Measurements from ENCODE around the gene ANKRD18B. TPM values are rescaled to one million over a fixed set of nuclear protein-coding genes. Genes with fewer than 3 reads are reported as not detected.

Gene ANKRD18B
- 6.4 and 35.6 TPM in 2 replicates for total RNA-seq

GRCh38 chr9:33523397-33524305, at the start of gene ANKRD18B:
TSS of gene ANKRD18B (plus strand) at chr9:33524251. CDS start at chr9:33524490, 239 bp downstream.

Other genes with a start within 250 kb of the ANKRD18B start
- 22.0 and 32.8 TPM in 2 replicates for gene NFX1, start 233.7 kb upstream of the ANKRD18B start, total RNA-seq
- gene AQP7, start 121.7 kb upstream of the ANKRD18B start, total RNA-seq = not detected in 2 replicates
- gene AQP3, start 76.7 kb upstream of the ANKRD18B start, total RNA-seq = 0.42 and 0.59 TPM in 2 replicates
- 28.5 and 56.2 TPM in 2 replicates for gene NOL6, start 50.3 kb upstream of the ANKRD18B start, total RNA-seq